ENCODE data around the gene HOXD13.

The HOXD13 gene

GRCh38 chr2:176092270-176093144, at the start of gene HOXD13:
HOXD13 (plus strand) TSS chr2:176092721; CDS start chr2:176092891, 170 bp downstream.
- DNase-seq = no peak

GRCh38 chr2:176056406-176056805, 36.1 kb upstream of the HOXD13 start:
- DNase-seq = no peak

GRCh38 chr2:176063958-176064357, 28.6 kb upstream of the HOXD13 start:
- DNase-seq = no peak

- no peak for DNase-seq
These were observed 25.6 kb upstream of the HOXD13 start for GRCh38 chr2:176066645-176067588.

GRCh38 chr2:176067589-176068418, 24.7 kb upstream of the HOXD13 start:
- no peak for DNase-seq

- DNase-seq = no peak
These were observed 24.1 kb upstream of the HOXD13 start for GRCh38 chr2:176068419-176068832.

GRCh38 chr2:176071330-176072291, 20.9 kb upstream of the HOXD13 start:
- DNase-seq = no peak

- DNase-seq = no peak
These were observed 20.2 kb upstream of the HOXD13 start for GRCh38 chr2:176072292-176072669.

- no peak for DNase-seq
These were observed 19.3 kb upstream of the HOXD13 start for GRCh38 chr2:176072951-176073904.

GRCh38 chr2:176074919-176075425, 17.5 kb upstream of the HOXD13 start:
- no peak for DNase-seq

GRCh38 chr2:176075481-176075880, 17.0 kb upstream of the HOXD13 start:
- DNase-seq = no peak

- no peak for DNase-seq
These were observed 16.5 kb upstream of the HOXD13 start for GRCh38 chr2:176076063-176076462.

- no peak for DNase-seq
These were observed 15.7 kb upstream of the HOXD13 start for GRCh38 chr2:176076796-176077195.

GRCh38 chr2:176078541-176079284, 13.8 kb upstream of the HOXD13 start:
- DNase-seq = no peak

- DNase-seq = no peak
These were observed 13.2 kb upstream of the HOXD13 start for GRCh38 chr2:176079285-176079830.

GRCh38 chr2:176079831-176080539, 12.5 kb upstream of the HOXD13 start:
- DNase-seq = no peak

- no peak for DNase-seq
These were observed 11.8 kb upstream of the HOXD13 start for GRCh38 chr2:176080540-176081375.

All from activated gamma-delta T cell treated with Interleukin-2 at 50 U/mL for 16 hours (primary cell).